Measurements from ENCODE around the gene TBC1D9B. TPM values are rescaled to one million over a fixed set of nuclear protein-coding genes. Genes with fewer than 3 reads are reported as not detected.
A peak's percentile ranks its signal among the peaks of the same experiment; 100 is the strongest.

TBC1D9B gene
- total and polyA plus RNA-seq, 2 of the 13 experiments (the other 11 are each of a cell fraction or from before 2014, with no cell fraction given) = 35.0 to 50.0 TPM

GRCh38 chr5:179825655-179826182, 82.0 kb downstream of the TBC1D9B start (continued):
- TF ChIP-seq ZMYM3 (CRISPR knock-in tag; IDR thresholded peaks at IDR 0.05) = 0 out of 2 replicates have a peak, but pooled peaks have one; percentile 24
- no peak for TF ChIP-seq ATF7 (IDR thresholded peaks at IDR 0.05)
- no peak; the same call in 1 of the 2 replicates for TF ChIP-seq ATF7 (CRISPR knock-in tag; IDR thresholded peaks at IDR 0.05)
- TF ChIP-seq, protein P1, sequence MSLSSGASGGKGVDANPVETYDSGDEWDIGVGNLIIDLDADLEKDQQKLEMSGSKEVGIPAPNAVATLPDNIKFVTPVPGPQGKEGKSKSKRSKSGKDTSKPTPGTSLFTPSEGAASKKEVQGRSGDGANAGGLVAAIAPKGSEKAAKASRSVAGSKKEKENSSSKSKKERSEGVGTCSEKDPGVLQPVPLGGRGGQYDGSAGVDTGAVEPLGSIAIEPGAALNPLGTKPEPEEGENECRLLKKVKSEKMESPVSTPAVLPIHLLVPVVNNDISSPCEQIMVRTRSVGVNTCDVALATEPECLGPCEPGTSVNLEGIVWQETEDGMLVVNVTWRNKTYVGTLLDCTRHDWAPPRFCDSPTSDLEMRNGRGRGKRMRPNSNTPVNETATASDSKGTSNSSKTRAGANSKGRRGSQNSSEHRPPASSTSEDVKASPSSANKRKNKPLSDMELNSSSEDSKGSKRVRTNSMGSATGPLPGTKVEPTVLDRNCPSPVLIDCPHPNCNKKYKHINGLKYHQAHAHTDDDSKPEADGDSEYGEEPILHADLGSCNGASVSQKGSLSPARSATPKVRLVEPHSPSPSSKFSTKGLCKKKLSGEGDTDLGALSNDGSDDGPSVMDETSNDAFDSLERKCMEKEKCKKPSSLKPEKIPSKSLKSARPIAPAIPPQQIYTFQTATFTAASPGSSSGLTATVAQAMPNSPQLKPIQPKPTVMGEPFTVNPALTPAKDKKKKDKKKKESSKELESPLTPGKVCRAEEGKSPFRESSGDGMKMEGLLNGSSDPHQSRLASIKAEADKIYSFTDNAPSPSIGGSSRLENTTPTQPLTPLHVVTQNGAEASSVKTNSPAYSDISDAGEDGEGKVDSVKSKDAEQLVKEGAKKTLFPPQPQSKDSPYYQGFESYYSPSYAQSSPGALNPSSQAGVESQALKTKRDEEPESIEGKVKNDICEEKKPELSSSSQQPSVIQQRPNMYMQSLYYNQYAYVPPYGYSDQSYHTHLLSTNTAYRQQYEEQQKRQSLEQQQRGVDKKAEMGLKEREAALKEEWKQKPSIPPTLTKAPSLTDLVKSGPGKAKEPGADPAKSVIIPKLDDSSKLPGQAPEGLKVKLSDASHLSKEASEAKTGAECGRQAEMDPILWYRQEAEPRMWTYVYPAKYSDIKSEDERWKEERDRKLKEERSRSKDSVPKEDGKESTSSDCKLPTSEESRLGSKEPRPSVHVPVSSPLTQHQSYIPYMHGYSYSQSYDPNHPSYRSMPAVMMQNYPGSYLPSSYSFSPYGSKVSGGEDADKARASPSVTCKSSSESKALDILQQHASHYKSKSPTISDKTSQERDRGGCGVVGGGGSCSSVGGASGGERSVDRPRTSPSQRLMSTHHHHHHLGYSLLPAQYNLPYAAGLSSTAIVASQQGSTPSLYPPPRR (CRISPR knock-in tag; IDR thresholded peaks at IDR 0.05; ENCODE audit: borderline replicate concordance) = no peak
- no peak for TF ChIP-seq ZBTB34 (CRISPR knock-in tag; IDR thresholded peaks at IDR 0.05)
- TF ChIP-seq, protein P2, sequence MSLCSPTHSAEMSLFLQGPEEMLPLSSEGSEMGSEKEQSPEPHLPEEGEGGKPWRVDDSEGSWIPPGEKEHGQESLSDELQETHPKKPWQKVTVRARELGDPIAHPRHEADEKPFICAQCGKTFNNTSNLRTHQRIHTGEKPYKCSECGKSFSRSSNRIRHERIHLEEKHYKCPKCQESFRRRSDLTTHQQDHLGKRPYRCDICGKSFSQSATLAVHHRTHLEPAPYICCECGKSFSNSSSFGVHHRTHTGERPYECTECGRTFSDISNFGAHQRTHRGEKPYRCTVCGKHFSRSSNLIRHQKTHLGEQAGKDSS (CRISPR knock-in tag; IDR thresholded peaks at IDR 0.05; ENCODE audit: borderline replicate concordance, low read depth) = peak; percentile 40; the same call in 1 of the 2 replicates
- no peak for TF ChIP-seq NCOA5 (CRISPR knock-in tag; IDR thresholded peaks at IDR 0.05)
- TF ChIP-seq MNT (IDR thresholded peaks at IDR 0.05) = peak; percentile 33; the same call in 1 of the 2 replicates
- no peak for TF ChIP-seq AKNA (CRISPR knock-in tag; IDR thresholded peaks at IDR 0.05; ENCODE audit: borderline replicate concordance)
- TF ChIP-seq, protein P3, sequence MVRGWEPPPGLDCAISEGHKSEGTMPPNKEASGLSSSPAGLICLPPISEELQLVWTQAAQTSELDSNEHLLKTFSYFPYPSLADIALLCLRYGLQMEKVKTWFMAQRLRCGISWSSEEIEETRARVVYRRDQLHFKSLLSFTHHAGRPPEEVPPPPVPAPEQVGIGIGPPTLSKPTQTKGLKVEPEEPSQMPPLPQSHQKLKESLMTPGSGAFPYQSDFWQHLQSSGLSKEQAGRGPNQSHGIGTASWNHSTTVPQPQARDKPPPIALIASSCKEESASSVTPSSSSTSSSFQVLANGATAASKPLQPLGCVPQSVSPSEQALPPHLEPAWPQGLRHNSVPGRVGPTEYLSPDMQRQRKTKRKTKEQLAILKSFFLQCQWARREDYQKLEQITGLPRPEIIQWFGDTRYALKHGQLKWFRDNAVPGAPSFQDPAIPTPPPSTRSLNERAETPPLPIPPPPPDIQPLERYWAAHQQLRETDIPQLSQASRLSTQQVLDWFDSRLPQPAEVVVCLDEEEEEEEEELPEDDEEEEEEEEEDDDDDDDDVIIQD (CRISPR knock-in tag; IDR thresholded peaks at IDR 0.05; ENCODE audit: low read depth) = no peak
- TF ChIP-seq BCL6 (CRISPR knock-in tag; IDR thresholded peaks at IDR 0.05) = peak; percentile 27; the same call in 1 of the 2 replicates

All from HepG2 (cell line).